ENCODE results near the gene FAT1.

Gene FAT1

GRCh38 chr4:186647821-186648220 lies 75.8 kb downstream of the FAT1 start:
- DNase-seq, result no peak

- DNase-seq, result no peak
Observed at GRCh38 chr4:186644737-186645261, 78.9 kb downstream of the FAT1 start.

DNA sequence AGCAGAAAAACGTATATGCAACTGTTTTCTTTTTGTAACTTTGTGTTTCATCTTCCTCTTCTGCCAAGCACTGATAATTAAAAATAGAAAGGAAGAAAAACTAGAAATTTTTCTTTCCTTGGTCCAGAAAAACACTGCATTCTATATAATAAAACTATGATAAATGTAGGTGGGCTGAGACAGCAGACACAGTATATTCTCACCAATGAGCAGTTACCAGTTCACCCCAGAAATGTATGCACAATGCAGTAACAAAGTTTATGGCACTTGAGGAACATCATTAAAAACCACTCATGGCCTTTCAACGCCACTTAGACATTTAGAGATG lies 79.4 kb downstream of the FAT1 start:
- DNase-seq, result no peak

DNA sequence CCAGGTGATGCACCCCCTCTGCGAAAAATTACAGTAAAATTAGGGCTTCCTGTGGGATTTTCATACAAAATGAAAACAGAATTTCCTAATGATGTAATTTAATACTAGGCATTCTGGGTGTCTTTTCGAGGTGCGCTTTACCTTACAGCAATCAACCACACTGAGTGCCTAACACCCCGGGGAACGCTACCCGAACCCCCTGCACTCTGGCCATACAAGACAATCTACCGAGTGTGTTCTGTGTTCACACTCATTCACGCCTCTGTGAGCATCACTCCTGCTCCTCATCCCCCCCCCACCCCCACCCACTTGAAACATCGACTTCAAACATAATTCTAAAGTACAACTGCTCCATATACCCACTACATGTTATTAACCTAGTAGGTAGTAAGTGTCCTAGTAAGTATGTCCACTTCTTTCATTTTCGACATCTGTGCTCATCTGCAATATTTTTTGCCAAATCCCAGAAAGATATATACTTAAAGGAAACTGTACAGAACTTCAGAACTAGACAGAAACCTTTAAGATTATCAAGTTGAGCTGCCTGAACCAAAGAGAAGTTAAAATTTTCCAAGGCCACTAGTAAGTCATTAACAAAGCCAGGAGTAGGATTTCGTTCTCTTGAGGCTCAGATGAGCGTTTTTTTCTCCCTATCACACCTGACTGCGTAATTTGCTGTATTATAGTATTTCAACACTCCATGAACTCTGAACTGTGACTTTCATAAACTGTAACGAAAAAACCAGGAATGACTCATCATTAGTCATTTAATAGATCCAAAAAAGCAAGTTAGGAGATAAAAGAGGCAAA lies 80.0 kb downstream of the FAT1 start:
- no peak for DNase-seq

DNA sequence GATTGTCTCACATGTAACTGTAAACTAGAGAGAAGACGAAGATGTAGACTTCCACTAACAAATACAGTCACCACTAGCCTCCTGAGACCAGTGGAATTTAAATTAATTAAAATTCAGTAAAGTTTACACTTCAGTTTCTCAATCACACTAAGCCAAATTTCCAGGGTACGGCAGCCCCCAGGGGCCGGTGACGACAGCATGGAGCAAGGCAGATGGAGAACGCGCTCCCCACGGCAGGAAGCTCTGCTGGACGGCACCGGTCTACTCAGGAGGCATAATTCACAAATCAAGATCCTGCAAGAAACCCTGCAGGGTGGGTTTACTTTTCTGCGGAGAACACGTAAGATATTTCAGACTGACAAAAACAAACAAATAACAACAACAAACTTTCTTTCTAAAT lies 80.7 kb downstream of the FAT1 start:
- no peak for DNase-seq

GRCh38 chr4:186642530-186642929 lies 81.1 kb downstream of the FAT1 start:
- DNase-seq, result no peak

GRCh38 chr4:186634591-186635128 lies 89.0 kb downstream of the FAT1 start:
- DNase-seq, result no peak

DNA sequence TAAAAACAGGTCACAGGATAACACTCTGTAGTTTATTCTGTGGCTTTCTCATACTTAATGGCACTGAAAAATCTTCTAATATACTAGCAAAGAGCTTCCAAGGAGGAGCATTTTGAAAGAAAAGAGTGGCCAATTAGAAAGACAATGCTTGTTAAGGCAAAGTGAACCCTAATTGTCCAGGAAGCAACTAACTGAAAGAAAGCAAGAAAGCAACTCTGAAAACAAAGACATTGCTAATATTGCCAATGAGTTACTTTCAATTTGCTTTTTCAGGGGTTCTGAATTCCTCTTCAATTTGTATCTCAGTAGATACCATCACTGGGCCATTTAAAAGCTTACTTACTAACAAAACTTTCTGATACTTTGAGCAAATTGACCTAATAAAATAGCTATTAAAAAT lies 89.8 kb downstream of the FAT1 start:
- no peak for DNase-seq

- no peak for DNase-seq
Observed at GRCh38 chr4:186630128-186630527, 93.5 kb downstream of the FAT1 start.

DNA sequence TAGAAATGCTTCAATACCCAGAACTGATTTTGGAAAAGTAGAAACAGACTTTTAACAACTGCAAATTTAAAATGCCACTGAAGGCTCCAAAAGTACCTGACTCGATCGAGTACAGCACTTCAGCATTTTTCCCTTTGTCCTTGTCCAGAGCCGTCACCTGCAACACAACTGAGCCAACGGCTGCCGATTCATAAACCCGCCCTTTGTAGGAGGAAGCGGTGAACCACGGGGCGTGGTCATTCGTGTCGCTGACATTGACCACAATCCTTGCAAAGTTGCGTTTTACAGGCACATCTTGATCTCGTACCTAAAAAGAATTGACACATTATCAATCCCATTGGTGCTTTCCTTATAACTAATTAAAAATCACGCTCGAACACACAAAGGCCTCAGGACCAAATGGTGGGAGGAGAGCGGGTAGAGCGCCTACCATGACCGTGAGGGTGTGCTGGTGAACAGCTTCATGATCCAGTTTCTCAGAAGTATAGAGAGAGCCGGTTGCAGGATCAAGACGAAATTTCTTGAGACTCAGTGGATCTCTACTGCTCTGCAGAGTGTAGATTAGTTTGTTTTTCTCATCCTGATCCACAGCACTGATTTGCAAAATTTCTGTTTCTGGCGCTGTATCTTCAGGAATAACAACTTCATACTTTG lies 95.5 kb downstream of the FAT1 start:
- no peak for DNase-seq

DNA sequence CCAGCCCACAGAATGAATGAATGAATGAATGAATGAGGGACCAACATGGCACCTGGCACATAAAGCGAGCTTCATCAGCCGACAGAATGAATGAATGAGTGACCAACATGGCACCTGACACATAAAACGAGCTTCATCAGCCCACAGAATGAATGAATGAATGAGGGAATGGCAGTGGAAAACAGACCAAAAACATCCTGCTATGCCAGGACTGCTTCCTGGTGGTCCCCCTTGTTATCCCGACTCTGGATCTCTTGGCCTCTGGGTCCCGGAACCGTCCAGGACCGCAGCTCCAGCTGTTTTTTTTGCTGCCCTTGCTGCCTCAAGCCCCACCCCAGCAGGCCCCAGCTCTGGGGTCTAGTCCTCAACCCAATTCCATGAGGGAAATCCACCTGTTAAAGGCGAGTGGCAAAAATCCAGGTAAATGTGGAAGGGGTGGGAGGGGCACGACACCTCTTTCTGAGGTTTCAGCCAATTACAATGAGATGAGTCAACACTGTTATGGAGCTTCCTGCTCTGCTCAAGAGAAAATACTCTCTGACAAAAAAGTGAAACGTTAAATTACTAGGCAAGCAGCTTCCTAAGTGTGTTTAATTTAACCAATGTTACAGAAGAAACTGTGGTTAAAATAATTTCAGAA lies 96.3 kb downstream of the FAT1 start:
- DNase-seq, result no peak

DNA sequence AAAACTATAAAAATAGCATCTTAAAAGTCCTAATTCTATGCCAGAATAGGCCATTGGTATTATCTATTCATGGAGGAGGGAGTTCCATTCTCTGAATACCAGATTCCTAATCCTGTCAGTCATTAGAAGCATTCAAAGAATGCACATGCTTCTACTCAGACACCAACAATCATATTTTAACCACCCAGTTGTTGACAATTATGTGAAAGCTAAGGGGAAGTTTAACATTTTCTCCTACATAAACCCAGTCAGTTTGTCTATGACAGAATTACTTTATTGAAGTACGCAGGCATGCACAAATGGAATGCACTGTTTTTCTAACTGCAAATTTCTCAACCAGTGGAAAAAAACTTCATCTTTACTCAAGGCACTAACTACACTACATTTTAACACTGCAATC lies 98.7 kb downstream of the FAT1 start:
- DNase-seq, result no peak

DNA sequence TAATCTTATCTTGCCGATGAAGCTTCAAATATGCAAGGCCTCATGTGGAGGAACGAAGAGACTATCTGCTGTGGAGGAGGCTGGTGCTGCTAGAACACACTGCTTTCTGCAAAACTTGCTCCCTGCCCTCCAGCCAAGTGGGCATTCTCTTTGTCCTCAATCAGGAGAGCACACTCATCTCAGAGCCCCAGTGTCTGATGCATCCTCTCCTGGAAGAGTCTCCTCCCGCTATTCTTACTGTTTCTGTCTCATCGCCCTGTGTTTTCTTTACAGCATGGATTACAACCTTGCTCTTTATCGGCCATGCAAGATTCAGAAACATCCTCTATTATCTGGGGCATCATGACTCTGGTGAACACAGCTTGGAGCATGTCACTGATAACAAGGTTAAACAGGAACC lies 100.1 kb downstream of the FAT1 start:
- DNase-seq, result no peak

DNA sequence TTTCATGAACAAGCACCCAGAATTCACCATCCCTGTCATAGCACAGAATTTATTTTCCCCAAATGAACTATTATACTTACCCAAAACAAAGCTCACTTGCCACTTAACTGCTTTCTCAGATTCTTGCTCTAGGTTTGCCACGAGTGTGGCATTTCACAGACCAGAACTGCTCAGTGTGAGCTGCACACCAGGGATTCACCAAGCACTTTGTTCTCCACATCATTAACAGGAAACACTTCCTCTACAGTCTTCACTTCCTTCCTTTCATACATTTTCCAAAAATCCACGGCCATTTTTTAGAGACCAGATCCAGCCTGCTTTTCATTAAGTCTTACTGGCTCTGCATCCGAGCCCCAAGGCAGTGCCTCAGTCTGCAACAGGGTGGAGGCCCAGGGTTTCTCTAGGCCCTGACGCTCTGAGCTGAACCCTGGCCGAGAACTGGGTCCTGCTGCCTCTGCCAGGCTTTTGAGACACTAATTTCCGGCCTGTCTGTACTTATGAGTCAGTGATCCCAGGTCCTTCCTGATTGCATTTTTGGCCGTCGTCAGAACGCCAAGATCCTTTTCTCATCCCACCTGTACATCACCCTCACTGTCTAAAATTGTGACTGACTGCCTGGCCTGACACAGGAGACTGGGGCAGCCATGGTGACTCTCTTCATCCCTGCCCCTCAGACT lies 100.7 kb downstream of the FAT1 start:
- DNase-seq, result no peak

DNA sequence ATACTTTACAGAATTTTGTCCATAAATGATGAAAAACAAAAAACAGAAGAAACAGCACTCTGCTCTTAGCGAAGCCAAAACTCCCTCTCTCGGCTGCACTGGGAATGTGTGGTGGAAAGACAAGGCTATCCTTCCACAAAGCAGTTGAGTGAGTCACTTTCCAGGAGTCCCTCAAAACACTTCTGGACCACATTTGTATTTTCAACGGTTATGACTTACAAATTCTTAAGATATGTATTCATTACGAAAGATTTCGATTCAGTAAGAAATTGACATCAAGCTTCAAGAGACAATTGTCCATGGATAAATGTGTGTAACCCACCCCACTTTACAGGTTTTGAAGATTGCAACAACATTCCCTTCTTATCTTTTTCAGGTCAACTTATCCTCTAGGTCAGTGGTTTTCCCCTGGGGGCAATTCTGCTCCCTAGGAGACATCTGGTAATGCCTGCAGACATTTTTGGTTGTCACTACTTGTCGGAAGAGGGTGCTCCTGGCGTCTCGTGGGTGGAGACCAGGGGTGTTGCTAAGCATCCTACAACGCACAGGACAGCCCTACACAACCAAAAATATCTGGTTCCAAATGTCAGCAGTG lies 101.6 kb downstream of the FAT1 start:
- DNase-seq, result no peak

DNA sequence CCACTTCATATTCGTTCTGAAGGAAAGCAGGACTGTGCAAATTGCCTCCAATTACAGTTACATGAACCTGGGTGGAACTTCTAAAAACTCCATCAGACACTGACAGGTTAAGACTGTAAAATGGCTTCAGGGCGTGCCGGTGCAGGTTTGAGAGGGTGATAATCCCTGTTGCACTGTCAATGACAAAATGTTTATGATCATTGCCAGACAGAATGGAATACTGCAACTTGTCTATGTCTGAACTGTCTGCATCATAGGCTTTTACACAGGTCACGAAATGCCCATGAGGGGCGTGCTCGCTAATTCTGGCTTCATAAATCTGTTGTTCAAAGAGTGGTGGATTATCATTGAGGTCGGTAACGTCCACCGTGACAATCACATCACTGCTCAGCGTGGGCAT lies 104.6 kb downstream of the FAT1 start:
- DNase-seq, result no peak

GRCh38 chr4:186617921-186618320 lies 105.7 kb downstream of the FAT1 start:
- no peak for DNase-seq

DNA sequence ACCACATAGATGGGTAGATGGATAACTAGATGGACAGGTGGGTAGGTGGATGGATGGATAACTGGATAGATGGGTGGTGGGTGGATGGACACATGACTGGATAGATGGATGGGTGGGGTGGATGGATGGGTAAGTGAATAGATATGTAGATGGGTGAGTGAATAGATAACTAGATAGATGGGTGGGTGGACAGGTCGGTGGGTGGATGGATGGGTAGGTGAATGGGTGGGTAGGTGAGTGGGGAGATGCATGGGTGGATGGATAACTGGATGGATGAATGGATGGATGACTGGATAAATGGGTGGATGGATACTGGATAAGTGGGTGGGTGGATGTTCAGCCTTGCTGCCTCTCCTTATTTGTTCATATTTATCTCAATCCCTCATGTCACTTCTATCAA lies 116.2 kb downstream of the FAT1 start:
- no peak for DNase-seq

DNA sequence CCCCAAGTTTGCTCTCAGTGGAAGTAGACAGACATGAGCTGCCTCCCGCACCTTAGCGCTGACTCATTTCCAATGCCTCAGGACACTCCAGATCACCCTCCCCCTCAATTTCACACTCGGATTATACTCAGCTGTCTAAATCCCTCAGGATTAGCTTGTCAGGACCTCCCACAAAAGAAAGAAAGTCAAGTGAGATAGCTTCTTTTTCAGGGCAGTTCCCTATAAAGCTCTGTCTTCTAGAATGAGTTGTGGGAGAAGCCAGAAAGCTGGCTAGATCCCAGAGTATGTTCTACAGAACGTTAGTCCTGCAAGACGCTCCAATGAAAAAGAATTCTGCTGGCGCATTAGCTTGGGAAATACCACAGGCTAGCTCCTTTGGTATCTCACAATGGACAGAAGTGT lies 117.1 kb downstream of the FAT1 start:
- DNase-seq, result no peak

- no peak for DNase-seq
Observed at GRCh38 chr4:186605261-186605865, 118.3 kb downstream of the FAT1 start.

- no peak for DNase-seq
Observed at GRCh38 chr4:186604124-186604807, 119.4 kb downstream of the FAT1 start.

DNA sequence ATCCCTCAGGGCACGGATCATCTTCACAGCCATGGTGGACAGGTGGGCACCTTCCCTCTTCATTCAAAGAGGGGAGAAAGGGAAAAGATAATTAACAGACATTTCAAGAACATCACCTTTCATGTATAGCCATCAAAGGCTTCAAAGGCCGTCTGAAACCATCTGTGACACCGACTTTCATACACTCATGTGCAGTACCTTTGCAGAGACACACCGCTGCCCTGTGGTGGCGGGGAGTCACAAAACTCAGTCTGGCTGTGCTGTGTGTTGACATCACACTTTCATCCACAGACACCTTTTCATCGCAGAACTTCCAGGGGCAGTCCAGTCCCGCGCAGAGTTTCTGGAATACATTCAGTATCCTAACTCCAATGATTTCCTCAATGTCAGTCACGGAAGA lies 120.7 kb downstream of the FAT1 start:
- DNase-seq, result no peak
